GM12874 (cell line): ENCODE data around the gene LIPH.

Experiments used
- TF ChIP-seq, protein P1 (sequence below): IDR thresholded peaks from 2 replicates; pipeline ENCODE4 v1.5.1; 2011; ENCODE audit warnings: low read depth, mild to moderate bottlenecking, control low read depth, low read length, moderate library complexity; ENCODE audit not compliant: insufficient read depth

Gene LIPH

GRCh38 chr3:185540695-185541094 lies 11.7 kb downstream of the LIPH start:
- TF ChIP-seq, protein P1, sequence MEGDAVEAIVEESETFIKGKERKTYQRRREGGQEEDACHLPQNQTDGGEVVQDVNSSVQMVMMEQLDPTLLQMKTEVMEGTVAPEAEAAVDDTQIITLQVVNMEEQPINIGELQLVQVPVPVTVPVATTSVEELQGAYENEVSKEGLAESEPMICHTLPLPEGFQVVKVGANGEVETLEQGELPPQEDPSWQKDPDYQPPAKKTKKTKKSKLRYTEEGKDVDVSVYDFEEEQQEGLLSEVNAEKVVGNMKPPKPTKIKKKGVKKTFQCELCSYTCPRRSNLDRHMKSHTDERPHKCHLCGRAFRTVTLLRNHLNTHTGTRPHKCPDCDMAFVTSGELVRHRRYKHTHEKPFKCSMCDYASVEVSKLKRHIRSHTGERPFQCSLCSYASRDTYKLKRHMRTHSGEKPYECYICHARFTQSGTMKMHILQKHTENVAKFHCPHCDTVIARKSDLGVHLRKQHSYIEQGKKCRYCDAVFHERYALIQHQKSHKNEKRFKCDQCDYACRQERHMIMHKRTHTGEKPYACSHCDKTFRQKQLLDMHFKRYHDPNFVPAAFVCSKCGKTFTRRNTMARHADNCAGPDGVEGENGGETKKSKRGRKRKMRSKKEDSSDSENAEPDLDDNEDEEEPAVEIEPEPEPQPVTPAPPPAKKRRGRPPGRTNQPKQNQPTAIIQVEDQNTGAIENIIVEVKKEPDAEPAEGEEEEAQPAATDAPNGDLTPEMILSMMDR = no peak

- TF ChIP-seq, protein P1 = no peak
Observed at GRCh38 chr3:185539934-185540333, 12.5 kb downstream of the LIPH start.

DNA sequence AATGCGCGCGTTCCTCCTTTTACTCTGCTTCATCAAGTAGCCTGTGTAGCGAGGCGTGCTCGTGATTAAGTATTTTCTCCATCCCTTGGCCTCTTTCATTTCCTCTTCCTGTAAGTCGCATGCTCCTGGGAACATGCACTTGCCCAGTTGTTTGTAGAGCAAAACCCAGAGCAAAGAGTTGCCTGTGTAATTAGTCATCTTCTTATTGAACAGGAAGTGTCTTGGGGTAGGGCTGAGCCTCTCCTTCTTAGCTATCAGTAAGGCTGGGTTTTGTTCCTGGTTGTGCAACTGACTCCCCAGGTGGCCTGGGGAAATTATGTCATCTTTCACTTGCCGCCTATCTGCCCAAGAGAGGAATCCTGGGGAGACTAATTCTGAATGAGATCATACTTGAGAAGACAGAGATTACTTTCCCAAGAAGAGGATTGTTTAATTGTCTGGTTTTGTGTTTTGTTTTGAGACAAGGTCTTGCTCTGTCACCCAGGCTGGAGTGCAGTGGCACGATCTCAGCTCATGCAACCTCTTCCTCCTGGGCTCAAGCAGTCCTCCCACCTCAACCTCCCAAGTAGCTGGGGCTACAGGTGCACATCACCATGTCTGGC lies 14.9 kb downstream of the LIPH start:
- TF ChIP-seq, protein P1 = no peak

DNA sequence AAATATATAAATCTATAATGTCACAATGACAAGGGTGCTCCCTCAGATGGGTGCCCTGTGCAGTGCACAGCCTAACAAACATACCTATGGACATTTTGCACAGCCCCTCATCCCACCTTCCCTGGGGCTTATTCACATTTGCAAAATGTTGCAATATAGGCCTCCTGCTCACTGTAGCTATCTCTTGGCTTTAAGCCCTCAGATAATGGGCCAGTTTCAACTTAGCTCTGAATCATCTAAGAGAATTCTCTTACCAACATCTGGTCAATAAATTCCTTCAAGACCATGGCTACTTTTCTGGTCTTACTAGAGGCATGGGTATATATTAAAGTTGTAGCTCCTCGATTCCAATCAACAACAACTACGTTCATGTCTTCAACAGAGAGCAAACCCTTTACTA lies 17.9 kb downstream of the LIPH start:
- TF ChIP-seq, protein P1 = no peak

GRCh38 chr3:185532901-185533300 lies 19.5 kb downstream of the LIPH start:
- TF ChIP-seq, protein P1 = no peak

DNA sequence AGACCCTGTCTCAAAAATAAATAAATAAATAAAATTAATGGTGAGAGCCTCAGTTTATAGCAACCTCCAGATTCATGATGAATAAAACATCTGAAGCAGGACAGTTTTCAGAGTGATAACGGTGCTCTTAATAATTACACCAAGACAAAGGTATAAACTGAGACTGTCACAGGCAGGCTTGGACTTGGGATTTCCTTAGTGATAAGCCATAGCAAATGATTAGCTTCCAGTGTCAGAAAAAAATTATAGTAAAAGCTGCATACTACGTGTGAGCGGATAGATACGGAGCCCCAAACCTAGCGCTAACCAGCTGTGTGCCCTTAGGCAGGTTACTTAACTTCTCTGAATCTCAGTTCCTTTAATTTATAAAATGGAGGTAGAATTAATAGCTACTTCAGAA lies 21.5 kb downstream of the LIPH start:
- TF ChIP-seq, protein P1 = no peak

DNA sequence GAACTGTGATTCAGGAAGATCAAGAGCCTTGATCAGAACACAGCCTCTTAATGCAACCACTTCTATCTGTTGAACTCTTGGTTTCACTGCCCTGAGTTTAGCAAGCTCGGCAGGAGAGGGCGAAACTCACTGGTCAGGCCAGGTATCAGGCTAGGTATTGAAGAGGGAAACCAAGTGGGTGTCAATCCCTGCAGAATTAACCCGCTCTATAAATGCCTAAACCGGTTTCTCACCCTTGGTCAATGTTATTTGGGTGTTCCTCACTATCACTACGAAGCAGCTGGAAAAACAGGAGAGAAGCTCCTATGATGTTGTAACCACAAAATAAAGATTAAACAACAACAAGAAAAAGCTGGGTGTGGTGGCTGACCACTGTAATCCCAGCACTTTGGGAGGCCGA lies 23.9 kb downstream of the LIPH start:
- TF ChIP-seq, protein P1 = no peak
